Liver (tissue), 3 donors: Measurements from ENCODE around the gene PSMD1.

Experiments
- EGR1 ChIP-seq, 2 donors: IDR thresholded peaks; 2 replicates each; pipeline ENCODE4 v1.6.1; 2016 to 2018; ENCODE audit warnings: antibody characterized with exemption in 2 of 2, low read depth in 2 of 2
- HNF4A ChIP-seq, 2 donors: conservative IDR thresholded peaks; 2 replicates each; pipeline ENCODE4 v1.6.1; 2016; ENCODE audit warnings: antibody characterized with exemption in 2 of 2, mild to moderate bottlenecking in 2 of 2
- NR2F2 ChIP-seq: IDR thresholded peaks from 2 replicates; pipeline ENCODE4 v1.6.1; 2016; ENCODE audit warnings: antibody characterized with exemption
- RAD21 ChIP-seq, 2 donors: IDR thresholded peaks; 2 replicates each; pipeline ENCODE4 v1.6.1; 2016; ENCODE audit warnings: antibody characterized with exemption in 2 of 2, mild to moderate bottlenecking in 2 of 2
- YY1 ChIP-seq: IDR thresholded peaks from 2 replicates; pipeline ENCODE4 v1.6.1; 2016; ENCODE audit warnings: antibody characterized with exemption, mild to moderate bottlenecking
- TF ChIP-seq, protein P1 (sequence below): fragments of 150-350 bp; IDR thresholded peaks from 2 replicates; pipeline ENCODE4 v1.5.1; 2017; ENCODE audit warnings: improper control_type of control experiment, low read depth, low read length; ENCODE audit not compliant: missing input control
- TF ChIP-seq, protein P2 (sequence below): IDR thresholded peaks from 2 replicates; pipeline ENCODE4 v1.6.1; 2016; ENCODE audit warnings: antibody characterized with exemption, mild to moderate bottlenecking
- TF ChIP-seq, protein P3 (sequence below): IDR thresholded peaks from 2 replicates; pipeline ENCODE4 v1.6.1; 2016; ENCODE audit warnings: antibody characterized with exemption
- donor health status: healthy.
- donor health status: healthy.

- TF ChIP-seq HNF4A (conservative IDR thresholded peaks at IDR 0.05) (no peak), YY1 (no peak), RAD21 (IDR thresholded peaks at IDR 0.05) (no peak), EGR1 (IDR thresholded peaks at IDR 0.05; ENCODE audit: low read depth in 2 of 2) (no peak), NR2F2 (no peak)
- TF ChIP-seq, protein P1, sequence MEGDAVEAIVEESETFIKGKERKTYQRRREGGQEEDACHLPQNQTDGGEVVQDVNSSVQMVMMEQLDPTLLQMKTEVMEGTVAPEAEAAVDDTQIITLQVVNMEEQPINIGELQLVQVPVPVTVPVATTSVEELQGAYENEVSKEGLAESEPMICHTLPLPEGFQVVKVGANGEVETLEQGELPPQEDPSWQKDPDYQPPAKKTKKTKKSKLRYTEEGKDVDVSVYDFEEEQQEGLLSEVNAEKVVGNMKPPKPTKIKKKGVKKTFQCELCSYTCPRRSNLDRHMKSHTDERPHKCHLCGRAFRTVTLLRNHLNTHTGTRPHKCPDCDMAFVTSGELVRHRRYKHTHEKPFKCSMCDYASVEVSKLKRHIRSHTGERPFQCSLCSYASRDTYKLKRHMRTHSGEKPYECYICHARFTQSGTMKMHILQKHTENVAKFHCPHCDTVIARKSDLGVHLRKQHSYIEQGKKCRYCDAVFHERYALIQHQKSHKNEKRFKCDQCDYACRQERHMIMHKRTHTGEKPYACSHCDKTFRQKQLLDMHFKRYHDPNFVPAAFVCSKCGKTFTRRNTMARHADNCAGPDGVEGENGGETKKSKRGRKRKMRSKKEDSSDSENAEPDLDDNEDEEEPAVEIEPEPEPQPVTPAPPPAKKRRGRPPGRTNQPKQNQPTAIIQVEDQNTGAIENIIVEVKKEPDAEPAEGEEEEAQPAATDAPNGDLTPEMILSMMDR: no peak
- TF ChIP-seq, protein P2, sequence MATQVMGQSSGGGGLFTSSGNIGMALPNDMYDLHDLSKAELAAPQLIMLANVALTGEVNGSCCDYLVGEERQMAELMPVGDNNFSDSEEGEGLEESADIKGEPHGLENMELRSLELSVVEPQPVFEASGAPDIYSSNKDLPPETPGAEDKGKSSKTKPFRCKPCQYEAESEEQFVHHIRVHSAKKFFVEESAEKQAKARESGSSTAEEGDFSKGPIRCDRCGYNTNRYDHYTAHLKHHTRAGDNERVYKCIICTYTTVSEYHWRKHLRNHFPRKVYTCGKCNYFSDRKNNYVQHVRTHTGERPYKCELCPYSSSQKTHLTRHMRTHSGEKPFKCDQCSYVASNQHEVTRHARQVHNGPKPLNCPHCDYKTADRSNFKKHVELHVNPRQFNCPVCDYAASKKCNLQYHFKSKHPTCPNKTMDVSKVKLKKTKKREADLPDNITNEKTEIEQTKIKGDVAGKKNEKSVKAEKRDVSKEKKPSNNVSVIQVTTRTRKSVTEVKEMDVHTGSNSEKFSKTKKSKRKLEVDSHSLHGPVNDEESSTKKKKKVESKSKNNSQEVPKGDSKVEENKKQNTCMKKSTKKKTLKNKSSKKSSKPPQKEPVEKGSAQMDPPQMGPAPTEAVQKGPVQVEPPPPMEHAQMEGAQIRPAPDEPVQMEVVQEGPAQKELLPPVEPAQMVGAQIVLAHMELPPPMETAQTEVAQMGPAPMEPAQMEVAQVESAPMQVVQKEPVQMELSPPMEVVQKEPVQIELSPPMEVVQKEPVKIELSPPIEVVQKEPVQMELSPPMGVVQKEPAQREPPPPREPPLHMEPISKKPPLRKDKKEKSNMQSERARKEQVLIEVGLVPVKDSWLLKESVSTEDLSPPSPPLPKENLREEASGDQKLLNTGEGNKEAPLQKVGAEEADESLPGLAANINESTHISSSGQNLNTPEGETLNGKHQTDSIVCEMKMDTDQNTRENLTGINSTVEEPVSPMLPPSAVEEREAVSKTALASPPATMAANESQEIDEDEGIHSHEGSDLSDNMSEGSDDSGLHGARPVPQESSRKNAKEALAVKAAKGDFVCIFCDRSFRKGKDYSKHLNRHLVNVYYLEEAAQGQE: no peak
- TF ChIP-seq, protein P3, sequence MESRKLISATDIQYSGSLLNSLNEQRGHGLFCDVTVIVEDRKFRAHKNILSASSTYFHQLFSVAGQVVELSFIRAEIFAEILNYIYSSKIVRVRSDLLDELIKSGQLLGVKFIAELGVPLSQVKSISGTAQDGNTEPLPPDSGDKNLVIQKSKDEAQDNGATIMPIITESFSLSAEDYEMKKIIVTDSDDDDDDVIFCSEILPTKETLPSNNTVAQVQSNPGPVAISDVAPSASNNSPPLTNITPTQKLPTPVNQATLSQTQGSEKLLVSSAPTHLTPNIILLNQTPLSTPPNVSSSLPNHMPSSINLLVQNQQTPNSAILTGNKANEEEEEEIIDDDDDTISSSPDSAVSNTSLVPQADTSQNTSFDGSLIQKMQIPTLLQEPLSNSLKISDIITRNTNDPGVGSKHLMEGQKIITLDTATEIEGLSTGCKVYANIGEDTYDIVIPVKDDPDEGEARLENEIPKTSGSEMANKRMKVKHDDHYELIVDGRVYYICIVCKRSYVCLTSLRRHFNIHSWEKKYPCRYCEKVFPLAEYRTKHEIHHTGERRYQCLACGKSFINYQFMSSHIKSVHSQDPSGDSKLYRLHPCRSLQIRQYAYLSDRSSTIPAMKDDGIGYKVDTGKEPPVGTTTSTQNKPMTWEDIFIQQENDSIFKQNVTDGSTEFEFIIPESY: no peak
Measured at GRCh38 chr2:231211486-231211885, 154.8 kb downstream of the PSMD1 start.
